Measurements from ENCODE around the gene EIF2AK3. TPM values are rescaled to one million over a fixed set of nuclear protein-coding genes. Genes with fewer than 3 reads are reported as not detected.

Gene EIF2AK3
- polyA plus RNA-seq, 1 donor from 2014 or later: 23.2 TPM

- H3K4me2 ChIP-seq (ENCODE audit: low read length): no peak overlapping the region
- no peak for TF ChIP-seq CTCF (IDR thresholded peaks at IDR 0.05; ENCODE audit: poor library complexity, severe bottlenecking)
- TF ChIP-seq SMC3 (conservative IDR thresholded peaks at IDR 0.05; ENCODE audit: poor library complexity): no peak
- no peak for TF ChIP-seq EZH2 (IDR thresholded peaks at IDR 0.05; ENCODE audit: borderline replicate concordance, insufficient read depth, low read length, poor library complexity, severe bottlenecking)
- TF ChIP-seq TAF1 (IDR thresholded peaks at IDR 0.05; ENCODE audit: low read depth): no peak
- TF ChIP-seq RAD21 (conservative IDR thresholded peaks at IDR 0.05): no peak
- no peak for TF ChIP-seq MXI1 (conservative IDR thresholded peaks at IDR 0.05; ENCODE audit: poor library complexity, severe bottlenecking)
- no peak for TF ChIP-seq REST (IDR thresholded peaks at IDR 0.05; ENCODE audit: borderline replicate concordance)
- no peak overlapping the region for H3K9ac ChIP-seq (ENCODE audit: low read length)
- no peak overlapping the region for H2AFZ ChIP-seq (ENCODE audit: low read depth, low read length)
- H3K79me2 ChIP-seq (replicated peaks; ENCODE audit: insufficient read depth, low read length): no peaks in the 10 kb centered on the region
- H3K9me3 ChIP-seq (ENCODE audit: low read length): no peaks in the 10 kb centered on the region
- H3K4me3 ChIP-seq (ENCODE audit: low read length): no peak overlapping the region
- H3K36me3 ChIP-seq (ENCODE audit: insufficient read depth, low read length): no peaks in the 10 kb centered on the region
- no peaks in the 10 kb centered on the region for H3F3A ChIP-seq (ENCODE audit: insufficient read depth, low read length, poor library complexity, severe bottlenecking)
- no peaks in the 10 kb centered on the region for H4K20me1 ChIP-seq (ENCODE audit: insufficient read depth)
- H3K27me3 ChIP-seq (ENCODE audit: insufficient read depth, low read depth, low read length): no peaks in the 10 kb centered on the region
- H3K27ac ChIP-seq (ENCODE audit: low read length): no peak overlapping the region
- no peaks in the 10 kb centered on the region for H3K9me2 ChIP-seq (ENCODE audit: insufficient read depth, low read length)
Measured at GRCh38 chr2:88563129-88563528, 64.1 kb downstream of the EIF2AK3 start.

GRCh38 chr2:88561646-88562388 is 65.4 kb downstream of the EIF2AK3 start:
- Histone ChIP-seq H3F3A (ENCODE audit: insufficient read depth, low read length, poor library complexity, severe bottlenecking) (no peaks in the 10 kb centered on the region), H3K27me3 (ENCODE audit: insufficient read depth, low read depth, low read length) (no peaks in the 10 kb centered on the region), H2AFZ (ENCODE audit: low read depth, low read length) (no peak overlapping the region), H3K79me2 (replicated peaks; ENCODE audit: insufficient read depth, low read length) (no peaks in the 10 kb centered on the region), H3K4me2 (ENCODE audit: low read length) (no peak overlapping the region), H3K9me3 (ENCODE audit: low read length) (no peaks in the 10 kb centered on the region), H4K20me1 (ENCODE audit: insufficient read depth) (no peaks in the 10 kb centered on the region), H3K4me3 (ENCODE audit: low read length) (no peak overlapping the region), H3K9ac (ENCODE audit: low read length) (no peak overlapping the region), H3K36me3 (ENCODE audit: insufficient read depth, low read length) (no peaks in the 10 kb centered on the region), H3K27ac (ENCODE audit: low read length) (no peak overlapping the region), H3K9me2 (ENCODE audit: insufficient read depth, low read length) (no peaks in the 10 kb centered on the region)
- TF ChIP-seq SMC3 (conservative IDR thresholded peaks at IDR 0.05; ENCODE audit: poor library complexity) (no peak), MXI1 (conservative IDR thresholded peaks at IDR 0.05; ENCODE audit: poor library complexity, severe bottlenecking) (no peak), CTCF (IDR thresholded peaks at IDR 0.05; ENCODE audit: poor library complexity, severe bottlenecking) (no peak), TAF1 (IDR thresholded peaks at IDR 0.05; ENCODE audit: low read depth) (no peak), RAD21 (conservative IDR thresholded peaks at IDR 0.05) (no peak), EP300 (conservative IDR thresholded peaks at IDR 0.05; ENCODE audit: poor library complexity, severe bottlenecking) (no peak), POLR2AphosphoS5 (IDR thresholded peaks at IDR 0.05) (no peak), EZH2 (IDR thresholded peaks at IDR 0.05; ENCODE audit: borderline replicate concordance, insufficient read depth, low read length, poor library complexity, severe bottlenecking) (no peak), REST (IDR thresholded peaks at IDR 0.05; ENCODE audit: borderline replicate concordance) (no peak)

Data from neural cell (in vitro differentiated cells).